GM12878 (cell line): ENCODE data around the gene C18orf63. TPM values are rescaled to one million over a fixed set of nuclear protein-coding genes. Genes with fewer than 3 reads are reported as not detected.

Experiments used
- ATAC-seq: fragments of 200-7000 bp; cut with Tn5 transposase; 3 replicates; pipeline ENCODE4 v1.9.1; 2020; ENCODE audit warnings: mild to moderate bottlenecking, moderate library complexity
- BruUV-seq: library from RNA; stranded (reverse); fragments of 400-500 nt; replicated peaks from 2 replicates; lab custom pipeline; 2021; lab: Mats Ljungman, UMichigan
- CTCF ChIA-PET: fragments of 300-600 bp; sonication (Branson Sonifier 250); formaldehyde crosslinking; extraction: SDS; loops from one replicate; lab custom pipeline; 2021; ENCODE audit warnings: inconsistent platforms; lab: Yijun Ruan, JAX
- POLR2A ChIA-PET: fragments of 350-600 bp; formaldehyde crosslinking; extraction: SDS; loops from one replicate; lab custom pipeline; 2021; ENCODE audit warnings: inconsistent platforms; lab: Charles Lee
- RAD21 ChIA-PET: fragments of 300-600 bp; sonication (Branson Sonifier 250); formaldehyde crosslinking; loops from one replicate; lab custom pipeline; 2023; ENCODE audit warnings: antibody characterized with exemption; ENCODE audit not compliant: unreplicated experiment; lab: Charles Lee
- SMC1A ChIA-PET: fragments of 300-600 bp; sonication (Branson Sonifier 250); formaldehyde crosslinking; loops from one replicate; lab custom pipeline; 2023; ENCODE audit not compliant: unreplicated experiment, uncharacterized antibody; lab: Charles Lee
- DNase-seq: peaks from one replicate; pipeline ENCODE4 v3.0.0-alpha.2; 2011; ENCODE audit warnings: low read depth, low spot score
- FAIRE-seq: peaks from 3 replicates; lab custom pipeline; 2011; peaks lifted over from hg19 to GRCh38; lab: Jason Lieb, UNC
- H2AFZ ChIP-seq: 2 replicates; pipeline ENCODE4 v1.6.0; 2011; ENCODE audit warnings: low read depth, low read length, control low read depth; ENCODE audit not compliant: control insufficient read depth
- H3K27ac ChIP-seq: 2 replicates; pipeline ENCODE4 v1.5.1; 2011; ENCODE audit warnings: control low read depth; ENCODE audit not compliant: control insufficient read depth, insufficient read depth
- H3K27me3 ChIP-seq, 2 experiments: replicated peaks in 1 of 2; 2 replicates each; pipeline versions ENCODE4 v1.6.0 to v1.6.1; 2011; ENCODE audit warnings: low read length in 1 of 2; ENCODE audit not compliant: control insufficient read depth in 2 of 2, insufficient read depth in 2 of 2
- H3K36me3 ChIP-seq, 2 experiments: 2 replicates each; pipeline ENCODE4 v1.5.1; 2011; ENCODE audit warnings: low read length in 1 of 2; ENCODE audit not compliant: control insufficient read depth in 2 of 2, insufficient read depth in 2 of 2
- H3K4me1 ChIP-seq: 2 replicates; pipeline ENCODE4 v1.6.1; 2011; ENCODE audit warnings: mild to moderate bottlenecking, low read length, moderate library complexity, mixed read lengths; ENCODE audit not compliant: control insufficient read depth, insufficient read depth
- H3K4me2 ChIP-seq: 2 replicates; pipeline ENCODE4 v1.6.0; 2011; ENCODE audit warnings: control low read depth; ENCODE audit not compliant: control insufficient read depth, insufficient read depth
- H3K4me3 ChIP-seq: fragments of 200-600 bp; sonication (generic); 2 replicates; pipeline ENCODE4 v1.5.1; 2016
- H3K79me2 ChIP-seq: 2 replicates; pipeline ENCODE4 v1.6.0; 2011; ENCODE audit warnings: low read length; ENCODE audit not compliant: control insufficient read depth, insufficient read depth
- H3K9ac ChIP-seq: 2 replicates; pipeline ENCODE4 v1.8.0; 2011; ENCODE audit warnings: low read length, control low read depth, mixed read lengths; ENCODE audit not compliant: control insufficient read depth, insufficient read depth
- H3K9me3 ChIP-seq: replicated peaks from 3 replicates; pipeline ENCODE4 v1.5.1; 2011; ENCODE audit warnings: mild to moderate bottlenecking, low read length; ENCODE audit not compliant: control insufficient read depth, insufficient read depth
- H4K20me1 ChIP-seq: 2 replicates; pipeline ENCODE4 v1.6.0; 2011; ENCODE audit not compliant: control insufficient read depth, insufficient read depth
- EED ChIP-seq: sonication (generic); IDR thresholded peaks from 2 replicates; pipeline ENCODE4 v1.6.1; 2016; ENCODE audit warnings: antibody characterized with exemption, low read depth
- HDAC2 ChIP-seq: fragments of 200-600 bp; sonication (generic); IDR thresholded peaks from 2 replicates; pipeline ENCODE4 v1.6.1; 2017
- MXI1 ChIP-seq: fragments of 150-350 bp; IDR thresholded peaks from 2 replicates; pipeline ENCODE4 v1.6.1; 2011; ENCODE audit warnings: low read depth, mild to moderate bottlenecking, inconsistent platforms, low read length, improper control_type of control experiment
- NR2F1 ChIP-seq: fragments of 450-650 bp; conservative IDR thresholded peaks from 2 replicates; pipeline ENCODE4 v1.6.1; 2017; ENCODE audit warnings: mild to moderate bottlenecking
- PAX8 ChIP-seq: fragments of 450-650 bp; IDR thresholded peaks from 2 replicates; pipeline ENCODE4 v1.6.1; 2017; ENCODE audit warnings: mild to moderate bottlenecking, moderate library complexity
- PML ChIP-seq: IDR thresholded peaks from 2 replicates; pipeline ENCODE4 v1.6.1; 2012; ENCODE audit warnings: low read length, inconsistent platforms
- POLR2AphosphoS5 ChIP-seq: IDR thresholded peaks from 2 replicates; pipeline ENCODE4 v1.6.1; 2011; ENCODE audit warnings: mild to moderate bottlenecking, low read length, inconsistent platforms
- RAD21 ChIP-seq: IDR thresholded peaks from 2 replicates; pipeline ENCODE4 v1.6.1; 2011; ENCODE audit warnings: mild to moderate bottlenecking, low read depth, low read length, moderate library complexity; ENCODE audit not compliant: insufficient read depth
- RAD51 ChIP-seq: fragments of 450-650 bp; IDR thresholded peaks from 2 replicates; pipeline ENCODE4 v1.6.1; 2016; ENCODE audit warnings: moderate library complexity, mild to moderate bottlenecking, inconsistent platforms
- RFX5 ChIP-seq: IDR thresholded peaks from 2 replicates; pipeline ENCODE4 v1.6.1; 2011; ENCODE audit warnings: low read depth, low read length, improper control_type of control experiment
- SREBF2 ChIP-seq: IDR thresholded peaks from 2 replicates; pipeline ENCODE4 v1.6.1; 2012; ENCODE audit warnings: mild to moderate bottlenecking, low read length
- TBL1XR1 ChIP-seq: IDR thresholded peaks from 2 replicates; pipeline ENCODE4 v1.6.1; 2012; ENCODE audit warnings: low read depth, low read length, improper control_type of control experiment
- ZNF274 ChIP-seq: IDR thresholded peaks from one replicate; pipeline ENCODE4 v1.8.0; 2011; ENCODE audit not compliant: insufficient read length, insufficient read depth
- WGBS: methylation state at CpG from one replicate; pipeline ENCODE4 v1.1.6; 2016; ENCODE audit warnings: low lambda C conversion rate; ENCODE audit not compliant: insufficient replicate concordance, insufficient coverage; ENCODE audit errors: missing lambda C conversion rate; 5-methylcytosine and 5-hydroxymethylcytosine counted together
- in situ Hi-C: fragments of 300-500 bp; cut with MboI; formaldehyde crosslinking; loops from 9 replicates; pipeline ENCODE4 v1.14.3; 2018; ENCODE audit warnings: mixed read lengths
- intact Hi-C: fragments of 100-400 bp; cut with micrococcal nuclease; formaldehyde crosslinking; loops from one replicate; pipeline ENCODE4 v1.14.2; 2022; ENCODE audit not compliant: unreplicated experiment
- polyA plus RNA-seq, 11 experiments: library from polyadenylated mRNA; depleted of rRNA in 4 of 11; unstranded in 6 of 11; stranded (reverse) in 5 of 11; fragments of >200 nt; fragmentation: Nextera tagmentation in 4 of 11; fragmentation: Illumina TruSeq in 1 of 11; extraction: Ambion mirVana in 4 of 11; extraction: Trizol in 1 of 11; gene quantifications; 1 replicate in 1 of 11; 2 replicates in 10 of 11; pipeline versions ENCODE4 v1.2.1 to v1.2.3, GENCODE V29; 2011 to 2016; ENCODE audit warnings: inconsistent platforms in 2 of 11, missing spikeins in 2 of 11, low read depth in 1 of 11
- total RNA-seq, 4 experiments: library from RNA; depleted of rRNA in 3 of 4; stranded (reverse); fragments of >200 nt in 3 of 4; fragmentation: Illumina TruSeq in 1 of 4; extraction: Trizol in 1 of 4; gene quantifications; 2 replicates each; pipeline versions ENCODE4 v1.2.1 to v1.2.3, GENCODE V29; 2013 to 2021
- TF ChIP-seq, protein P1 (sequence below): fragments of 450-650 bp; formaldehyde crosslinking; IDR thresholded peaks from 2 replicates; pipeline ENCODE4 v1.4.0; 2020; ENCODE audit warnings: mild to moderate bottlenecking, moderate library complexity
- TF ChIP-seq, protein P2 (sequence below): fragments of 450-650 bp; IDR thresholded peaks from 2 replicates; pipeline ENCODE4 v1.6.1; 2017; ENCODE audit warnings: antibody characterized with exemption, mild to moderate bottlenecking, moderate library complexity

The C18orf63 gene
- total and polyA plus RNA-seq, 10 of the 15 experiments (the other 5 are each of a cell fraction or from before 2014, with no cell fraction given): not detected

DNA sequence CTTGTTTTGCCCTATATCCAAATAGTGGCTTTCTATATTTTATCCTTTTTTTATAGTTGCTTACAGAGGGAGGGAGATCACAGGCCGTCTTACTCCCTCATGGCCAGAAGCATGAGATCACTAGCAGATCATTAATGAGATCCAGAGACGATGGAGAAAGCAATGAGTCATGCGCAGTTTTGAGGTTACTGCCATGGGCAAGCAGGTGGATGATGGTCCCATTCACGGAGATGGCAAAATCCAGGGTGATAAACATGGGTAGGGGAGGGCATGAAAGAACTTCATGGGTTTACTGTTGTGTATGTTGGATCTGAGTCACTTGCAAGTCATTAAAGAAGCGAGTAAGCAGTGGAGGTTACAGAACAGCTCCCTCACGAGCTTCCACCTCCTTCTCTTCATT lies 60.4 kb downstream of the C18orf63 start (continued):
- TF ChIP-seq, protein P1, sequence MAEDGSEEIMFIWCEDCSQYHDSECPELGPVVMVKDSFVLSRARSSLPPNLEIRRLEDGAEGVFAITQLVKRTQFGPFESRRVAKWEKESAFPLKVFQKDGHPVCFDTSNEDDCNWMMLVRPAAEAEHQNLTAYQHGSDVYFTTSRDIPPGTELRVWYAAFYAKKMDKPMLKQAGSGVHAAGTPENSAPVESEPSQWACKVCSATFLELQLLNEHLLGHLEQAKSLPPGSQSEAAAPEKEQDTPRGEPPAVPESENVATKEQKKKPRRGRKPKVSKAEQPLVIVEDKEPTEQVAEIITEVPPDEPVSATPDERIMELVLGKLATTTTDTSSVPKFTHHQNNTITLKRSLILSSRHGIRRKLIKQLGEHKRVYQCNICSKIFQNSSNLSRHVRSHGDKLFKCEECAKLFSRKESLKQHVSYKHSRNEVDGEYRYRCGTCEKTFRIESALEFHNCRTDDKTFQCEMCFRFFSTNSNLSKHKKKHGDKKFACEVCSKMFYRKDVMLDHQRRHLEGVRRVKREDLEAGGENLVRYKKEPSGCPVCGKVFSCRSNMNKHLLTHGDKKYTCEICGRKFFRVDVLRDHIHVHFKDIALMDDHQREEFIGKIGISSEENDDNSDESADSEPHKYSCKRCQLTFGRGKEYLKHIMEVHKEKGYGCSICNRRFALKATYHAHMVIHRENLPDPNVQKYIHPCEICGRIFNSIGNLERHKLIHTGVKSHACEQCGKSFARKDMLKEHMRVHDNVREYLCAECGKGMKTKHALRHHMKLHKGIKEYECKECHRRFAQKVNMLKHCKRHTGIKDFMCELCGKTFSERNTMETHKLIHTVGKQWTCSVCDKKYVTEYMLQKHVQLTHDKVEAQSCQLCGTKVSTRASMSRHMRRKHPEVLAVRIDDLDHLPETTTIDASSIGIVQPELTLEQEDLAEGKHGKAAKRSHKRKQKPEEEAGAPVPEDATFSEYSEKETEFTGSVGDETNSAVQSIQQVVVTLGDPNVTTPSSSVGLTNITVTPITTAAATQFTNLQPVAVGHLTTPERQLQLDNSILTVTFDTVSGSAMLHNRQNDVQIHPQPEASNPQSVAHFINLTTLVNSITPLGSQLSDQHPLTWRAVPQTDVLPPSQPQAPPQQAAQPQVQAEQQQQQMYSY: no peak

DNA sequence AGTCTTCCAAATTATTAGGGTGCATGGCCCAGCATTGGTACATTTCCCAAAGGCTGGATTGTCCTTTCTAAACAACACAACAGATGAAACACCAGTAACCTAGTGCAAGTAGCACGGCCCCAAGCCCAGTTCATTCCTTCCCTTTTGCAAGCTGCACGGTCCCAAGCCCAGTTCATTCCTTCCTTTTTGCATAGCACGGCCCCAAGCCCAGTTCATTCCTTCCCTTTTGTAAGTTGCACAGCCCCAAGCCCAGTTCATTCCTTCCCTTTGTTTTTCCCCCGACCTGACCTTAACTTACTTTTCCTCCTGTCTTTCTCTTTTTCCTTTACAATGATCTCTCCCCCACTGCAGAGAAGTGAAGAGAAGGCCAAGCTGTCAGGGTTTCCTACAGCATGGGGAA lies 60.9 kb downstream of the C18orf63 start:
- 2% methylated on average over 4 of the region's 4 CpGs for WGBS
- in situ Hi-C loops: no loop called here
- ChIA-PET CTCF (no interaction called here), POLR2A (no interaction called here), SMC1A (no interaction called here), RAD21 (no interaction called here)
- Histone ChIP-seq H3K9ac (no peak overlapping the region), H3K27me3 (peaks cover 0 to 4% of the 10 kb centered on the region in 2 experiments; a peak in 2 of 4 replicates), H3K4me2 (no peak overlapping the region), H3K36me3 (no peaks in the 10 kb centered on the region), H3K79me2 (no peaks in the 10 kb centered on the region), H3K4me1 (peaks cover 4% of the 10 kb centered on the region), H3K4me3 (no peak overlapping the region), H3K27ac (no peak overlapping the region), H2AFZ (no peak overlapping the region), H3K9me3 (no peaks in the 10 kb centered on the region; the same call in 2 of the 3 replicates), H4K20me1 (no peaks in the 10 kb centered on the region)
- DNase-seq (no peak), FAIRE-seq (no peak), ATAC-seq (no peak)
- no TSS peak for BruUV-seq
- intact Hi-C loops: no loop called here
- TF ChIP-seq, protein P1: no peak
- TF ChIP-seq EED (no peak), RAD21 (no peak), RFX5 (no peak), MXI1 (no peak), HDAC2 (no peak), PML (no peak), TBL1XR1 (no peak), PAX8 (no peak), SREBF2 (no peak), RAD51 (no peak), ZNF274 (no peak), POLR2AphosphoS5 (no peak), NR2F1 (no peak)
- TF ChIP-seq, protein P2, sequence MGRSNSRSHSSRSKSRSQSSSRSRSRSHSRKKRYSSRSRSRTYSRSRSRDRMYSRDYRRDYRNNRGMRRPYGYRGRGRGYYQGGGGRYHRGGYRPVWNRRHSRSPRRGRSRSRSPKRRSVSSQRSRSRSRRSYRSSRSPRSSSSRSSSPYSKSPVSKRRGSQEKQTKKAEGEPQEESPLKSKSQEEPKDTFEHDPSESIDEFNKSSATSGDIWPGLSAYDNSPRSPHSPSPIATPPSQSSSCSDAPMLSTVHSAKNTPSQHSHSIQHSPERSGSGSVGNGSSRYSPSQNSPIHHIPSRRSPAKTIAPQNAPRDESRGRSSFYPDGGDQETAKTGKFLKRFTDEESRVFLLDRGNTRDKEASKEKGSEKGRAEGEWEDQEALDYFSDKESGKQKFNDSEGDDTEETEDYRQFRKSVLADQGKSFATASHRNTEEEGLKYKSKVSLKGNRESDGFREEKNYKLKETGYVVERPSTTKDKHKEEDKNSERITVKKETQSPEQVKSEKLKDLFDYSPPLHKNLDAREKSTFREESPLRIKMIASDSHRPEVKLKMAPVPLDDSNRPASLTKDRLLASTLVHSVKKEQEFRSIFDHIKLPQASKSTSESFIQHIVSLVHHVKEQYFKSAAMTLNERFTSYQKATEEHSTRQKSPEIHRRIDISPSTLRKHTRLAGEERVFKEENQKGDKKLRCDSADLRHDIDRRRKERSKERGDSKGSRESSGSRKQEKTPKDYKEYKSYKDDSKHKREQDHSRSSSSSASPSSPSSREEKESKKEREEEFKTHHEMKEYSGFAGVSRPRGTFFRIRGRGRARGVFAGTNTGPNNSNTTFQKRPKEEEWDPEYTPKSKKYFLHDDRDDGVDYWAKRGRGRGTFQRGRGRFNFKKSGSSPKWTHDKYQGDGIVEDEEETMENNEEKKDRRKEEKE: no peak
